OCI-LY1 (cell line): ENCODE measurements around the gene ZNF584.
"Not testable (repeated sequence)": the region's sequence is repeated elsewhere in the genome, so short reads cannot be mapped to it uniquely, and the experiment has no call there.

ENCODE experiments used
- H2AFZ ChIP-seq: fragments of 200-600 bp; sonication (generic), shearing (Covaris generic); 2 replicates; pipeline ENCODE4 v1.6.0; 2014; ENCODE audit warnings: antibody characterized with exemption, mild to moderate bottlenecking, low read length
- H3F3A ChIP-seq: fragments of 200-600 bp; sonication (generic), shearing (Covaris generic); 2 replicates; pipeline ENCODE4 v1.6.0; 2014; ENCODE audit warnings: mild to moderate bottlenecking, antibody characterized with exemption, low read length, moderate library complexity; ENCODE audit not compliant: insufficient read depth
- H3K27ac ChIP-seq: fragments of 200-600 bp; sonication (generic); 2 replicates; pipeline ENCODE4 v1.5.1; 2014; ENCODE audit warnings: low read length, mixed run types, mild to moderate bottlenecking, low read depth; ENCODE audit not compliant: poor library complexity, severe bottlenecking
- H3K27me3 ChIP-seq: fragments of 200-600 bp; sonication (generic); 2 replicates; pipeline ENCODE4 v1.6.0; 2014; ENCODE audit warnings: antibody characterized with exemption, mild to moderate bottlenecking, low read length, moderate library complexity; ENCODE audit not compliant: insufficient read depth
- H3K36me3 ChIP-seq: fragments of 200-600 bp; sonication (generic); 2 replicates; pipeline ENCODE4 v1.6.1; 2014; ENCODE audit warnings: mild to moderate bottlenecking, antibody characterized with exemption, low read length, moderate library complexity, mixed read lengths; ENCODE audit not compliant: insufficient read depth
- H3K4me1 ChIP-seq: fragments of 200-600 bp; sonication (generic); 2 replicates; pipeline ENCODE4 v1.5.1; 2014; ENCODE audit warnings: mild to moderate bottlenecking, low read length, moderate library complexity; ENCODE audit not compliant: insufficient read depth, severe bottlenecking
- H3K4me2 ChIP-seq: fragments of 200-600 bp; sonication (generic), shearing (Covaris generic); 2 replicates; pipeline ENCODE4 v1.6.1; 2014; ENCODE audit warnings: low read length
- H3K4me3 ChIP-seq: fragments of 200-600 bp; sonication (generic); 2 replicates; pipeline ENCODE4 v1.5.1; 2014; ENCODE audit warnings: low read length, low read depth, mild to moderate bottlenecking, mixed read lengths; ENCODE audit not compliant: poor library complexity, severe bottlenecking
- H3K79me2 ChIP-seq: fragments of 200-600 bp; shearing (Covaris generic); 2 replicates; pipeline ENCODE4 v1.6.1; 2016; ENCODE audit warnings: mixed run types, low read length, mixed read lengths; ENCODE audit not compliant: insufficient read depth
- H3K9ac ChIP-seq: fragments of 200-600 bp; sonication (generic), shearing (Covaris generic); 2 replicates; pipeline ENCODE4 v1.6.1; 2014; ENCODE audit warnings: mild to moderate bottlenecking, low read length, mixed read lengths
- H3K9me2 ChIP-seq: fragments of 200-600 bp; sonication (generic), shearing (Covaris generic); 2 replicates; pipeline ENCODE4 v1.6.1; 2014; ENCODE audit warnings: low read depth, mild to moderate bottlenecking, low read length, mixed read lengths
- H3K9me3 ChIP-seq: fragments of 200-600 bp; shearing (Covaris generic); 2 replicates; pipeline ENCODE4 v1.6.1; 2014; ENCODE audit warnings: low read length, mixed read lengths
- H4K20me1 ChIP-seq: fragments of 200-600 bp; sonication (generic), shearing (Covaris generic); 2 replicates; pipeline ENCODE4 v1.6.0; 2016; ENCODE audit warnings: mild to moderate bottlenecking, low read length; ENCODE audit not compliant: insufficient read depth
- CTCF ChIP-seq: fragments of 200-600 bp; sonication (generic), shearing (Covaris generic); IDR thresholded peaks from 2 replicates; pipeline ENCODE4 v1.5.1; 2017; ENCODE audit warnings: mild to moderate bottlenecking, antibody characterized with exemption, low read length, moderate library complexity, mixed read lengths
- EZH2 ChIP-seq: fragments of 200-600 bp; sonication (generic), shearing (Covaris generic); IDR thresholded peaks from 2 replicates; pipeline ENCODE4 v1.8.0; 2017; ENCODE audit warnings: borderline replicate concordance, mixed run types, mild to moderate bottlenecking, antibody characterized with exemption, low read length, moderate library complexity, mixed read lengths

The ZNF584 gene

GRCh38 chr19:58368561-58369360 is 39.7 kb upstream of the ZNF584 start:
- Histone ChIP-seq H2AFZ (no peak overlapping the region), H3K27me3 (no peaks in the 10 kb centered on the region)
- TF ChIP-seq EZH2: no peak
- no peak for TF ChIP-seq CTCF

GRCh38 chr19:58372311-58373133 is 35.9 kb upstream of the ZNF584 start:
- Histone ChIP-seq H3F3A (no peaks in the 10 kb centered on the region), H2AFZ (no peak overlapping the region), H3K9me2 (no peaks in the 10 kb centered on the region), H3K79me2 (no peaks in the 10 kb centered on the region), H3K9me3 (no peaks in the 10 kb centered on the region), H3K9ac (no peak overlapping the region), H3K4me2 (no peak overlapping the region), H3K4me1 (no peaks in the 10 kb centered on the region), H3K27me3 (no peaks in the 10 kb centered on the region), H3K4me3 (no peak overlapping the region), H3K27ac (no peak overlapping the region), H4K20me1 (no peaks in the 10 kb centered on the region), H3K36me3 (no peaks in the 10 kb centered on the region)
- TF ChIP-seq EZH2 (no peak), CTCF (peak; percentile 39; the same call in 1 of the 2 replicates)

More at GRCh38 chr19:58368561-58369360, 39.7 kb upstream of the ZNF584 start:
- no peaks in the 10 kb centered on the region for H3K36me3 ChIP-seq
- H3K9me2 ChIP-seq: no peaks in the 10 kb centered on the region
- no peak overlapping the region for H3K4me3 ChIP-seq
- no peaks in the 10 kb centered on the region for H3K4me1 ChIP-seq
- no peak overlapping the region for H3K4me2 ChIP-seq
- H3K9me3 ChIP-seq: no peaks in the 10 kb centered on the region
- H4K20me1 ChIP-seq: no peaks in the 10 kb centered on the region
- H3F3A ChIP-seq: no peaks in the 10 kb centered on the region
- no peak overlapping the region for H3K9ac ChIP-seq
- H3K27ac ChIP-seq: no peak overlapping the region
- no peaks in the 10 kb centered on the region for H3K79me2 ChIP-seq

- Histone ChIP-seq H4K20me1 (no peaks in the 10 kb centered on the region), H3K79me2 (no peaks in the 10 kb centered on the region), H3K36me3 (no peaks in the 10 kb centered on the region), H3K27ac (no peak overlapping the region), H3K4me3 (no peak overlapping the region), H3K27me3 (no peaks in the 10 kb centered on the region), H3F3A (no peaks in the 10 kb centered on the region), H3K4me2 (no peak overlapping the region), H2AFZ (no peak overlapping the region), H3K4me1 (peaks cover 2% of the 10 kb centered on the region), H3K9me3 (no peaks in the 10 kb centered on the region), H3K9ac (no peak overlapping the region), H3K9me2 (no peaks in the 10 kb centered on the region)
- TF ChIP-seq EZH2: no peak
- no peak for TF ChIP-seq CTCF
Measured at GRCh38 chr19:58374200-58374599, 34.2 kb upstream of the ZNF584 start.

- not testable (repeated sequence) for H3K9ac ChIP-seq, H3K4me3 ChIP-seq, H4K20me1 ChIP-seq, H3K27ac ChIP-seq, H3K36me3 ChIP-seq, H3K27me3 ChIP-seq, H3K9me2 ChIP-seq, H3K4me2 ChIP-seq, H3K9me3 ChIP-seq, H2AFZ ChIP-seq, H3K79me2 ChIP-seq, H3F3A ChIP-seq
- H3K4me1 ChIP-seq: peaks cover 19% of the 10 kb centered on the region
Measured at GRCh38 chr19:58376724-58377123, 31.7 kb upstream of the ZNF584 start.
